ENCODE measurements around the gene METTL26. TPM values are rescaled to one million over a fixed set of nuclear protein-coding genes. Genes with fewer than 3 reads are reported as not detected.

Gene METTL26
- total RNA-seq, 1 experiment from 2014 or later: 150 TPM

GRCh38 chr16:658679-659571 is 22.8 kb upstream of the METTL26 start:
- DNase-seq (ENCODE audit: low read depth): no peak

- no peak for DNase-seq (ENCODE audit: low read depth)
Measured at GRCh38 chr16:657487-657886, 21.4 kb upstream of the METTL26 start.

GRCh38 chr16:654034-654433 is 17.9 kb upstream of the METTL26 start:
- no peak for DNase-seq (ENCODE audit: low read depth)

- DNase-seq (ENCODE audit: low read depth): no peak
Measured at GRCh38 chr16:652454-653305, 16.6 kb upstream of the METTL26 start.

GRCh38 chr16:651844-652243 is 15.7 kb upstream of the METTL26 start:
- DNase-seq (ENCODE audit: low read depth): no peak

- no peak for DNase-seq (ENCODE audit: low read depth)
Measured at GRCh38 chr16:649631-650030, 13.5 kb upstream of the METTL26 start.

GRCh38 chr16:648781-649589 is 12.9 kb upstream of the METTL26 start, which contains the start of gene WDR90:
Gene WDR90 (plus strand): TSS chr16:649365. CDS start chr16:649417, 52 bp downstream.
- peak; percentile 90 for DNase-seq (ENCODE audit: low read depth)

- DNase-seq (ENCODE audit: low read depth): no peak
Measured at GRCh38 chr16:648071-648780, 12.1 kb upstream of the METTL26 start.

- DNase-seq (ENCODE audit: low read depth): no peak
Measured at GRCh38 chr16:647173-647902, 11.2 kb upstream of the METTL26 start.

GRCh38 chr16:646679-647172 is 10.6 kb upstream of the METTL26 start:
- no peak for DNase-seq (ENCODE audit: low read depth)

GRCh38 chr16:645852-646678 is 10.0 kb upstream of the METTL26 start:
- peak; percentile 32 for DNase-seq (ENCODE audit: low read depth)

GRCh38 chr16:644556-644955 is 8.5 kb upstream of the METTL26 start:
- DNase-seq (ENCODE audit: low read depth): no peak

GRCh38 chr16:643050-643368 is 6.9 kb upstream of the METTL26 start:
- no peak for DNase-seq (ENCODE audit: low read depth)

GRCh38 chr16:642189-643049 is 6.3 kb upstream of the METTL26 start:
- no peak for DNase-seq (ENCODE audit: low read depth)

GRCh38 chr16:641326-642188 is 5.5 kb upstream of the METTL26 start, which contains the start of gene MCRIP2:
Gene MCRIP2 (plus strand): TSS chr16:641828. CDS start chr16:641992, 164 bp downstream.
- DNase-seq (ENCODE audit: low read depth): peak; percentile 70

- DNase-seq (ENCODE audit: low read depth): no peak
Measured at GRCh38 chr16:640614-641013, 4.5 kb upstream of the METTL26 start.

GRCh38 chr16:638836-639235 is 2.7 kb upstream of the METTL26 start:
- DNase-seq (ENCODE audit: low read depth): no peak
